Calu3 (cell line): ENCODE results near the gene FBXL15. TPM values are rescaled to one million over a fixed set of nuclear protein-coding genes. Genes with fewer than 3 reads are reported as not detected.
A peak's percentile ranks its signal among the peaks of the same experiment; 100 is the strongest.
"Not testable (repeated sequence)": the region's sequence is repeated elsewhere in the genome, so short reads cannot be mapped to it uniquely, and the experiment has no call there.

ENCODE experiments used
- BruUV-seq: library from RNA; stranded (reverse); fragments of 400-500 nt; replicated peaks from 2 replicates; lab custom pipeline; 2021; lab: Mats Ljungman, UMichigan
- CTCF ChIA-PET: fragments of 300-600 bp; sonication (Branson Sonifier 250); formaldehyde crosslinking; loops from one replicate; lab custom pipeline; 2022; ENCODE audit warnings: antibody characterized with exemption; lab: Charles Lee
- DNase-seq: peaks from one replicate; pipeline ENCODE4 v3.0.0; 2022
- H3K27ac Mint-ChIP-seq: one replicate; pipeline ENCODE4 v1.8.0; 2022; ENCODE audit warnings: mixed read lengths; ENCODE audit not compliant: unreplicated experiment
- H3K27me3 Mint-ChIP-seq: one replicate; pipeline ENCODE4 v1.8.0; 2022; ENCODE audit warnings: mixed read lengths; ENCODE audit not compliant: unreplicated experiment
- H3K36me3 Mint-ChIP-seq: one replicate; pipeline ENCODE4 v1.8.0; 2022; ENCODE audit warnings: mild to moderate bottlenecking, moderate library complexity, mixed read lengths; ENCODE audit not compliant: insufficient read depth, unreplicated experiment
- H3K4me1 Mint-ChIP-seq: one replicate; pipeline ENCODE4 v1.8.0; 2022; ENCODE audit warnings: mild to moderate bottlenecking, low read depth, mixed read lengths; ENCODE audit not compliant: unreplicated experiment
- H3K4me3 Mint-ChIP-seq: one replicate; pipeline ENCODE4 v1.8.0; 2022; ENCODE audit warnings: mild to moderate bottlenecking, low read depth, moderate library complexity, mixed read lengths; ENCODE audit not compliant: unreplicated experiment
- H3K9me3 Mint-ChIP-seq: one replicate; pipeline ENCODE4 v1.8.0; 2022; ENCODE audit warnings: low read depth, mixed read lengths; ENCODE audit not compliant: unreplicated experiment
- CTCF ChIP-seq: fragments of 200-600 bp; IDR thresholded peaks from one replicate; pipeline ENCODE4 v1.8.0; 2022; ENCODE audit warnings: antibody characterized with exemption; ENCODE audit not compliant: unreplicated experiment
- intact Hi-C: fragments of 100-400 bp; cut with micrococcal nuclease; formaldehyde crosslinking; loops from one replicate; pipeline ENCODE4 v1.10.0; 2022; ENCODE audit not compliant: unreplicated experiment
- total RNA-seq: library from RNA; stranded (reverse); gene quantifications from 2 replicates; pipeline ENCODE4 v1.2.3, GENCODE V29; 2022

FBXL15 gene
- total RNA-seq, 1 experiment from 2014 or later: 6.4 TPM

GRCh38 chr10:102450374-102451104 is 29.9 kb downstream of the FBXL15 start:
- intact Hi-C loops: no loop called here
- no peaks in the 10 kb centered on the region for H3K27me3 Mint-ChIP-seq
- H3K4me1 Mint-ChIP-seq: no peaks in the 10 kb centered on the region
- peak overlapping the region; percentile 60 for H3K27ac Mint-ChIP-seq
- no TSS peak for BruUV-seq
- peak; percentile 84 for DNase-seq
- CTCF ChIA-PET: interaction anchor here (0.7 to 1.6 kb wide), 4 partner anchors 12 to 103 kb away, joined by 3 to 5 read pairs (median 3); partner anchors contain the start of genes CUEDC2 and FBXL15
- H3K4me3 Mint-ChIP-seq: peak overlapping the region; percentile 78
- TF ChIP-seq CTCF: no peak
- no peaks in the 10 kb centered on the region for H3K9me3 Mint-ChIP-seq
- H3K36me3 Mint-ChIP-seq: peaks cover 31% of the 10 kb centered on the region

- intact Hi-C loops: no loop called here
- TF ChIP-seq CTCF: no peak
- no peak for DNase-seq
- CTCF ChIA-PET: interaction anchor here (0.7 to 1.4 kb wide), 3 partner anchors 11 to 104 kb away, joined by 3 read pairs; partner anchors contain the start of gene CUEDC2
- Mint-ChIP-seq H3K36me3 (peaks cover 31% of the 10 kb centered on the region), H3K9me3 (no peaks in the 10 kb centered on the region), H3K4me1 (no peaks in the 10 kb centered on the region), H3K27ac (peak within 1 kb of the TSS; percentile 42), H3K4me3 (peak within 1 kb of the TSS; percentile 78), H3K27me3 (no peaks in the 10 kb centered on the region)
- no TSS peak for BruUV-seq
Measured at GRCh38 chr10:102451105-102451969, 30.7 kb downstream of the FBXL15 start, which contains the start of gene C10orf95. TSS of gene C10orf95 (minus strand) at chr10:102451543. CDS start at chr10:102451093, 450 bp downstream.

- CTCF ChIA-PET: no interaction called here
- peaks cover 31% of the 10 kb centered on the region for H3K36me3 Mint-ChIP-seq
- H3K4me3 Mint-ChIP-seq: no peak overlapping the region
- H3K27me3 Mint-ChIP-seq: no peaks in the 10 kb centered on the region
- DNase-seq: no peak
- no peak for TF ChIP-seq CTCF
- no peak overlapping the region for H3K27ac Mint-ChIP-seq
- intact Hi-C loops: no loop called here
- H3K4me1 Mint-ChIP-seq: no peaks in the 10 kb centered on the region
- no peaks in the 10 kb centered on the region for H3K9me3 Mint-ChIP-seq
- no TSS peak for BruUV-seq
Measured at GRCh38 chr10:102452672-102453340, 32.2 kb downstream of the FBXL15 start.

GRCh38 chr10:102453502-102453901 is 32.9 kb downstream of the FBXL15 start:
- DNase-seq: no peak
- H3K9me3 Mint-ChIP-seq: no peaks in the 10 kb centered on the region
- H3K27me3 Mint-ChIP-seq: no peaks in the 10 kb centered on the region
- intact Hi-C loops: no loop called here
- H3K4me1 Mint-ChIP-seq: no peaks in the 10 kb centered on the region
- CTCF ChIA-PET: no interaction called here
- H3K27ac Mint-ChIP-seq: no peak overlapping the region
- H3K36me3 Mint-ChIP-seq: peaks cover 35% of the 10 kb centered on the region
- H3K4me3 Mint-ChIP-seq: no peak overlapping the region
- BruUV-seq: no TSS peak
- TF ChIP-seq CTCF: no peak

GRCh38 chr10:102454662-102455487 is 34.2 kb downstream of the FBXL15 start:
- BruUV-seq, intact Hi-C loops, H3K27me3 Mint-ChIP-seq, H3K4me1 Mint-ChIP-seq, H3K4me3 Mint-ChIP-seq, CTCF ChIA-PET, H3K27ac Mint-ChIP-seq, DNase-seq, H3K9me3 Mint-ChIP-seq: not testable (repeated sequence)
- peaks cover 29% of the 10 kb centered on the region for H3K36me3 Mint-ChIP-seq
